GM12875 (cell line): Measurements from ENCODE around the gene IQCE.

Experiments
- H3K4me3 ChIP-seq: one replicate; pipeline ENCODE4 v1.5.1; 2011; ENCODE audit warnings: low read depth, low read length, control low read depth
- CTCF ChIP-seq: IDR thresholded peaks from 2 replicates; pipeline ENCODE4 v1.5.1; 2011; ENCODE audit warnings: low read depth, mild to moderate bottlenecking, control low read depth, inconsistent platforms, low read length, moderate library complexity, borderline replicate concordance; ENCODE audit not compliant: insufficient read depth

Gene IQCE

GRCh38 chr7:2525658-2526630, 32.8 kb upstream of the IQCE start:
- no peak overlapping the region for H3K4me3 ChIP-seq
- no peak for TF ChIP-seq CTCF

GRCh38 chr7:2526659-2527504, 31.9 kb upstream of the IQCE start:
- TF ChIP-seq CTCF = no peak
- H3K4me3 ChIP-seq = no peak overlapping the region

- H3K4me3 ChIP-seq = no peak overlapping the region
- no peak for TF ChIP-seq CTCF
Measured at GRCh38 chr7:2527505-2528467, 31.0 kb upstream of the IQCE start.

GRCh38 chr7:2528481-2529095, 30.2 kb upstream of the IQCE start:
- H3K4me3 ChIP-seq = no peak overlapping the region
- no peak for TF ChIP-seq CTCF

GRCh38 chr7:2529161-2530070, 29.4 kb upstream of the IQCE start:
- H3K4me3 ChIP-seq = no peak overlapping the region
- no peak for TF ChIP-seq CTCF
